Stimulated activated CD4-positive, alpha-beta T cell treated with anti-CD3 and anti-CD28 coated beads, Interleukin-1b, Interleukin-23, amount 100 ng/mL, for 24 hours (primary cell): ENCODE results near the gene TIMMDC1.

Experiments
- DNase-seq, 4 experiments: peaks; one replicate each; pipeline ENCODE4 v3.0.0-alpha.2; 2020; ENCODE audit warnings: low read depth in 4 of 4, low spot score in 1 of 4

The TIMMDC1 gene, protein sequence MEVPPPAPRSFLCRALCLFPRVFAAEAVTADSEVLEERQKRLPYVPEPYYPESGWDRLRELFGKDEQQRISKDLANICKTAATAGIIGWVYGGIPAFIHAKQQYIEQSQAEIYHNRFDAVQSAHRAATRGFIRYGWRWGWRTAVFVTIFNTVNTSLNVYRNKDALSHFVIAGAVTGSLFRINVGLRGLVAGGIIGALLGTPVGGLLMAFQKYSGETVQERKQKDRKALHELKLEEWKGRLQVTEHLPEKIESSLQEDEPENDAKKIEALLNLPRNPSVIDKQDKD

DNA sequence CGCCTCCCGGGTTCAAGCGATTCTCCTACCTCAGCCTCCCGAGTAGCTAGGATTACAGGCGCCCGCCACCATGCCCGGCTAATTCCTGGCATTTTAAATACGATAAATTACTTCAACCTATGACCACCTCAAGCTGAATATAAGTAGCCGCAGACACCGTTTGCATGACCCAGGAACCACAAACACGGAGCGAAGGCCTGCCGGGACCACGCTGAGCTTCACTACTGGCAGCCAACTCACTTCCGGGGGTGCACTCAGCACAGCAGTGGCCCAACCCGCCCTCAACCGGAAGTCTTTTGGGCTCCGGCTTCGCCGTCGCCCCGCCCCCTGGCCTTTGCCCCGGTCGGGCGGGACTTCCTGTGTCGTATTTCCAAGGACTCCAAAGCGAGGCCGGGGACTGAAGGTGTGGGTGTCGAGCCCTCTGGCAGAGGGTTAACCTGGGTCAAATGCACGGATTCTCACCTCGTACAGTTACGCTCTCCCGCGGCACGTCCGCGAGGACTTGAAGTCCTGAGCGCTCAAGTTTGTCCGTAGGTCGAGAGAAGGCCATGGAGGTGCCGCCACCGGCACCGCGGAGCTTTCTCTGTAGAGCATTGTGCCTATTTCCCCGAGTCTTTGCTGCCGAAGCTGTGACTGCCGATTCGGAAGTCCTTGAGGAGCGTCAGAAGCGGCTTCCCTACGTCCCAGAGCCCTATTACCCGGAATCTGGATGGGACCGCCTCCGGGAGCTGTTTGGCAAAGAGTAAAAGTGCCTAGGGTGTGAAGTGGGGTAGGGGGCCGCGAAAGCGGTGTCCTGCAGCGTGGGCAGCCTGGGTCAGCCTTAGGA lies at the start of gene TIMMDC1:
TSS of gene TIMMDC1 (plus strand) at position 362 of the 826 bp plus-strand sequence. CDS start at position 549, 187 bp downstream.
- peak; percentile 91 to 96 (median 95) for DNase-seq

GRCh38 chr3:119453822-119454221 lies 44.5 kb upstream of the TIMMDC1 start:
- no peak for DNase-seq

DNA sequence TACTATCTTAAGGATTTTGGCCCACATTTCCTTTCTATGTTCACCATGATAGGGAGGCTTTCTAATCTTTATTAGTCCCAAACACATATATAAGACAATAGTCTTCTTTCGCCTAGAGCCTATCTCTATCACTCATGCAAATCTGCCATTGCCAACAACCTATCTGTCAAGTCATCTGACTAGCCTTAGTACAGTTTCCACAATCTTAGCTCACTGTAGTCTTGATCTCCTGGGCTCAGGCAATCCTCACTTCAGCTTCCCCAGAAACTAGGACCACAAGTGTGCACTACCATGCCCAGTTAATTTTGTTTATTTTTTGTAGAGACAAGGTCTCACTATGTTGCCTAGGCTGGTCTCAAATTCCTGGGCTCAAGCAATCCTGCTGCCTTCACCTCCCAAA lies 41.9 kb upstream of the TIMMDC1 start:
- no peak for DNase-seq

DNA sequence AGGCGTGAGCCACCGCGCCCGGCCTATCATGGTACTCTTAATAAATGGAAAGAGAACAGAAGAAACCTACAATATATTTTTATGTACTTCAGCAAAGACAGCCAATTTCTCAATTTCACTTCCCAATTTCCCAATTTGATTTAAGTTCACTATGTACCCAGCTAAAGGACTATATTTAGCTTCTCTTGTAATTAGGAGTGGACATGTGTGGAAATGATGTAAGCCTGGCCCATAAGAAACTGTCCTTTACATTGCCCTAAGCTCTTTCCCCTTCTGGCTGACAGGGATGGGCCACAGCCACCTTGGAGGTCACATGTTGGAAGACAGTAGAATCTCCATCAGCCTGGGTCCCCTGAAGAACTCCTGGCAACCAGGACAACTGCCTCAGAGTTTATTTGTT lies 41.1 kb upstream of the TIMMDC1 start:
- no peak for DNase-seq

- peak; percentile 98 to 99 (median 98) for DNase-seq
These were observed 34.9 kb upstream of the TIMMDC1 start, which contains the start of gene TMEM39A for GRCh38 chr3:119463171-119464169. TMEM39A (minus strand) TSS chr3:119463615; CDS start chr3:119462074, 1,541 bp downstream.

DNA sequence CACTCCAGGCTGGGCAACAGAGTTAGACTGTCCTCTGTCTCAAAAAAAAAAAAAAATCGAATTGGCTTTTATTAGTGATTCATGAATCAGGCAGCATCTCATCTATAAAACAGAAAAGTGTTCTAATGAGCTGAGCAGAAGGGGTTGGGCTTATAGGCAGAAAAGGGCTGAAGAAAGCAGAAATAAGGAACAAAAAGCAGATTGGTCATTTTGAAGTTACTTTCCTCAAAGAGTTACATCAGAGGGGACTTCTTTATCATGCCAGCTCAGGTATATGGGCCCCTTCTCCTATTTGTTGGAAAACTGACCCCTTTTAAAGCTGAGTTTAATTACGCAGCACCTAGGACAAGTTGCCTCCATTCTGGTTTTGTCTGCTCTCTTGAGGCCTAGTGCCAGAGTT lies 30.3 kb upstream of the TIMMDC1 start:
- no peak for DNase-seq

- DNase-seq: no peak
These were observed 28.7 kb upstream of the TIMMDC1 start for GRCh38 chr3:119469418-119470189.

DNA sequence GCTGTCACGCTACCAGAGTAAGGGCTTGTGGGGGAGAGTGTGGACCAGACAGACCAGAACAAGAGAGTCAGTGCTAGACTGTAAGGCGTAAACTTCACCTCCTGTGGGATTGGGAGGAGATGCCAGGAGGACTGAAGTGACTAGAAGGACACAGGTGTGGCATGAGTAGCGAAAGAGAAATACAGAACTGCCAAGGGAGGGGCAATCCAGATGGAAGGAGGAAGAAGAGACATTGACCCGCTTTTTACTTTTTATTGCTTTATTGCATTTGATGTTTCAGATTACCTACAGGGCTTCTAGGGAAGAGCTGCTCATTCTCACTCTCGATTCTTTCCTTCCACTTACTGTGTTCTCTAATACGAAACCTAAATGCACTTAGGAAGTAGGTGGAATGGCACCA lies 27.5 kb upstream of the TIMMDC1 start:
- DNase-seq: no peak

DNA sequence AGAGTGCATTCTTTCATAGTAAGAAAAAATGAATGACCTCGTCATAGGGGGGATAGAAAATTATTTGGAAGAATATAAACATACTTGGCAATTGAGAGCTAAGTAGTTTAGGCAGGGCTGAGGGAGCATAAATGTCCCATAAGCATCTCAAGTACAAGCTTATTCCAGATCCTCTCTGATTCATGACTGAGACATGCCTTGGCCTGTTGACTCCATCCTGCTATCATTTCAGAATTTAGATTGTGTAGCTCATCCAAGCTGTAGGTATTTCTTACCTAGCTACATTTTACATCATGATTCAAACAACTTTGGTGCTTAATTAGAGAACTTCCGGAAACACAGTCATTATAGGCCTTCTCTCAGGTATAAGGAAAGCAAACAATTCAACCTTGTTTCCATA lies 17.3 kb upstream of the TIMMDC1 start:
- DNase-seq: no peak

GRCh38 chr3:119483101-119483500 lies 15.2 kb upstream of the TIMMDC1 start:
- no peak for DNase-seq

DNA sequence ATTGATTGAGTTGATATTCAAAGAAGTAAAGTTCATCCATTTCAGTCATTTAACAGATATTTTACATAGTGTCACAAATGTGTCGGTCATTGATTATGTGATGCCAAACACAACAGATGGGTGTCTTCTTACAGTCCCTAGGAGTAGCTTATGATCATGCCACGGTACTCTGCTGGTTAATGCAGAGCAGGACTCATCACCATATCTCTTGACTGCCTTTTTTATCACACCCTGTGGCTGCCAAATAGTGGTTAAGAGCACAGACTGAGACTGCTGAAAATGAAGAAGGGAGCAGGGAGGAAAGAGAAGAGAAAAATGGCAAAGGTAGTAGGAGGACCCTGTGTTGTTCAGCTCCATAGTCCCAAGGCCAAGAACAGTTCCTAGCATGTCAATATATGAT lies 12.8 kb upstream of the TIMMDC1 start:
- DNase-seq: no peak

DNA sequence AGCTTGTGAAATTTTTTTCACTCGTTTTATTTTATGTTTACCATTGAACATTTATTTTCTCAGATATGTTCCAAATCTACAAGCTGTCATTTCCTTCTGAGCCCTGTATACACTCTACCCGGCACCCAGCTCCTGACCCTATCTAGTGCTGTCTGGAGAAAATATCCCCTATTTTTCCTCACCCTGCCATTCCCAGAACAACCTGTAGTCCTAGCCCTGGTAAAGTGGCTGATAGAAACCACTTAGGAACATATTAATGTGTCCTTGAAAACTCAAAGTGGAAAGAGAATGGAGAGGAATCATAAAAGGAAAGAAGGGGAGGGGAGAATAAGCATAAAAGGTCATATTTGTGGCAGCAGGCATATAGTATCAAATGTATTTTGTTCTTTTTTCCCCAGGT lies 8.2 kb upstream of the TIMMDC1 start:
- DNase-seq: no peak

DNA sequence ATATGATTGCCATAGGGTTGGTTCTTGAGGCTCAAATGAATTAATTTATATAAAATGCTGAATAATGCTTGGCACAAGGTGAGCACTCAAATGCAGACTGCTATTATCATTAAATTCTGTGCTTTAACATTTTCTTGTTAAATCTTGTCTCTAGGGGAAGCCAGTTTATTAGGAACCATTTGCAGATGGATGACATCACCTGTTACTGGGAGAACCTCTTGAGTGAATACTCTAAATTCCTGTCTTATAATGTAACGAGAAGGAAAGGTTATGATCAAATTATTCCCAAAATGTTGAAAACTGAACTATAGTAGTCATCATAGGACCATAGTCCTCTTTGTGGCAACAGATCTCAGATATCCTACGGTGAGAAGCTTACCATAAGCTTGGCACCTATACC lies 6.2 kb upstream of the TIMMDC1 start:
- no peak for DNase-seq

GRCh38 chr3:119492810-119493209 lies 5.5 kb upstream of the TIMMDC1 start:
- DNase-seq: no peak

GRCh38 chr3:119494597-119494996 lies 3.8 kb upstream of the TIMMDC1 start:
- no peak for DNase-seq

DNA sequence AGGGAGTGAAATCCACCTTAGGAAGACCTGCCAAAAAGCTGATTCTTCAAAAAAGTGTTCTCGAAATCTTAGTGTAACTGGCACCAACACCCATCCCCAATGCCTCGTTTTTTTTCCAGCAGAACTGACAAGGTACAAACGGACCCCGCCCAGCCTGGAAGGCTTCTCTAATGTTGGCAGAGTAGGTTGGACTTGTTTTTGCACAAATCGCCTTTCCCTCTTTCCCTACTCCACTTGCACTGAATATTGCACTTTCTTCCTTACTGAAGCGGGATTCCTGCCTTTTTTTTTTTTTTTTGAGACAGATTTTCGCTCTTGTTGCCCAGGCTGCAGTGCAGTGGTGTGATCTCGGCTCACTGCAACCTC lies 544 bp upstream of the TIMMDC1 start:
- DNase-seq: no peak

DNA sequence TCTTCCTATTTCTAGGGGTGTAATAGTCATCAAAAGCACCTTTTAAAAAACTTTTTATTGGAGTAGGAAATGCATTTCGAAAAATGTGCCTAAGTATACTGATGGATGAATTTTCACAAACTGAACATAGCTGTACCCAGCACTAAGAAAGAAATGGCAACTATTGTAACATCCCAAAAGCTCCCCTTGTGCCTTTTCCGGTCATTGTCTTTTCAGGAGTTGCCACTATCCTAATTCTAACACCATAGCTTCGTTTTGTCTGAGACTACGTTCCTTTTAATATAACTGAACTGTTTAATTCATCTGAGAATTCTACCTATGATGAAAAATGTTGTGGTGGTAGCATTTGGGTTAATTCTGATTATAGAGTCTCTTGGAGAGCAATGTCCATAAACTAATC lies 1.9 kb downstream of the TIMMDC1 start:
- no peak for DNase-seq

GRCh38 chr3:119500901-119501300 lies 2.6 kb downstream of the TIMMDC1 start:
- no peak for DNase-seq

DNA sequence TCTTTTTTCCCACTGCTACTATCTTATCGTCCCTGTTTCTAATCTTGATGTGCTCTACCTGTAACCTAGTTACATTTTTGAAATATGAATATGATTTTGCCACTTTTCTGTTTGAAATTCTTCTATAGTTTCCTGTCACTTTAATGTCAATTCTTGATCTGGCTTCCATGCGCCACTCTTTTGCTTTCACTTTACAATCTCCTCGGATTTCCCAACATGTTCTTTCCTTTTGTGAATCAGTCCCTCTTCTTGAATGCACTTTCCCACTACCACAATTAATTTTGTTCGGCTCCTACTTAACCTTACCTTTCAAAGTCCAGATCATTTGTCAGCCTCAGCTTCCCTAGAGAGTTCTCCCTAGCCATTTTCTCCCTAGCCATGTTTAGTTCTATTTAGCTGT lies 8.3 kb downstream of the TIMMDC1 start:
- DNase-seq: no peak

- no peak for DNase-seq
These were observed 9.1 kb downstream of the TIMMDC1 start for GRCh38 chr3:119507404-119507803.
